GM19463 (cell line): ENCODE results near the gene TAP1.

Experiments used
- ATAC-seq: cut with Tn5 transposase; IDR thresholded peaks from one replicate; pipeline ENCODE4 v1.9.1; 2021; ENCODE audit warnings: mild to moderate bottlenecking, moderate library complexity; ENCODE audit not compliant: unreplicated experiment

TAP1 gene

GRCh38 chr6:32840604-32841246 lies 12.8 kb downstream of the TAP1 start:
- no peak for ATAC-seq

- ATAC-seq, result no peak
Measured at GRCh38 chr6:32839356-32839755, 14.1 kb downstream of the TAP1 start.

- peak; percentile 76 for ATAC-seq
Measured at GRCh38 chr6:32838114-32838958, 15.2 kb downstream of the TAP1 start, which contains the start of gene TAP2. TAP2 (minus strand) TSS chr6:32838739; CDS start chr6:32838233, 506 bp downstream.

- no peak for ATAC-seq
Measured at GRCh38 chr6:32837651-32838113, 15.8 kb downstream of the TAP1 start.

- no peak for ATAC-seq
Measured at GRCh38 chr6:32836873-32837272, 16.6 kb downstream of the TAP1 start.

- ATAC-seq, result no peak
Measured at GRCh38 chr6:32835167-32835893, 18.2 kb downstream of the TAP1 start.

GRCh38 chr6:32833664-32834063 lies 19.8 kb downstream of the TAP1 start:
- no peak for ATAC-seq

GRCh38 chr6:32832535-32832934 lies 21.0 kb downstream of the TAP1 start:
- no peak for ATAC-seq

GRCh38 chr6:32830936-32831335 lies 22.6 kb downstream of the TAP1 start:
- no peak for ATAC-seq

GRCh38 chr6:32830017-32830416 lies 23.5 kb downstream of the TAP1 start:
- ATAC-seq, result no peak

- no peak for ATAC-seq
Measured at GRCh38 chr6:32829495-32829894, 24.0 kb downstream of the TAP1 start.

- ATAC-seq, result no peak
Measured at GRCh38 chr6:32827025-32827424, 26.5 kb downstream of the TAP1 start.

GRCh38 chr6:32825966-32826365 lies 27.5 kb downstream of the TAP1 start:
- ATAC-seq, result no peak

GRCh38 chr6:32819729-32820128 lies 33.8 kb downstream of the TAP1 start:
- ATAC-seq, result no peak

- no peak for ATAC-seq
Measured at GRCh38 chr6:32818867-32819266, 34.6 kb downstream of the TAP1 start.

GRCh38 chr6:32816746-32817204 lies 36.7 kb downstream of the TAP1 start, which contains the start of gene HLA-DOB:
HLA-DOB (minus strand) TSS chr6:32817002; CDS start chr6:32816951, 51 bp downstream.
- no peak for ATAC-seq

GRCh38 chr6:32815996-32816395 lies 37.5 kb downstream of the TAP1 start:
- no peak for ATAC-seq

GRCh38 chr6:32815115-32815514 lies 38.4 kb downstream of the TAP1 start:
- no peak for ATAC-seq

GRCh38 chr6:32814145-32814544 lies 39.4 kb downstream of the TAP1 start:
- ATAC-seq, result no peak

- no peak for ATAC-seq
Measured at GRCh38 chr6:32809171-32809570, 44.3 kb downstream of the TAP1 start.

- no peak for ATAC-seq
Measured at GRCh38 chr6:32807020-32807580, 46.4 kb downstream of the TAP1 start.
